ENCODE measurements around the gene TXNDC5. TPM values are rescaled to one million over a fixed set of nuclear protein-coding genes. Genes with fewer than 3 reads are reported as not detected.

The TXNDC5 gene
- total and polyA plus RNA-seq, 2 of the 13 experiments (the other 11 are each of a cell fraction or from before 2014, with no cell fraction given) = 287 to 578 TPM

GRCh38 chr6:7912024-7912423 lies 1.4 kb upstream of the TXNDC5 start (continued):
- TF ChIP-seq ZNF605 (CRISPR knock-in tag; IDR thresholded peaks at IDR 0.05) (no peak), ZNF616 (CRISPR knock-in tag; IDR thresholded peaks at IDR 0.05; ENCODE audit: low read depth) (no peak), HOXA5 (CRISPR knock-in tag; IDR thresholded peaks at IDR 0.05) (no peak), SNAPC2 (CRISPR knock-in tag; IDR thresholded peaks at IDR 0.05) (no peak), ZNF260 (CRISPR knock-in tag; IDR thresholded peaks at IDR 0.05; ENCODE audit: borderline replicate concordance, low read depth) (no peak), SAP130 (CRISPR knock-in tag; IDR thresholded peaks at IDR 0.05; ENCODE audit: low read depth) (peak; percentile 37; the same call in 1 of the 2 replicates), SOX13 (IDR thresholded peaks at IDR 0.05) (no peak), SOX13 (CRISPR knock-in tag; conservative IDR thresholded peaks at IDR 0.05 in 1 of 2, IDR thresholded peaks at IDR 0.05 in 1 of 2) (peak in 1 of 2 experiments; percentile 48; a peak in 1 of 4 replicates), ZNF83 (CRISPR knock-in tag; IDR thresholded peaks at IDR 0.05; ENCODE audit: borderline replicate concordance) (no peak), NFIC (IDR thresholded peaks at IDR 0.05; ENCODE audit: low read length) (no peak), ZNF644 (CRISPR knock-in tag; IDR thresholded peaks at IDR 0.05; ENCODE audit: low read depth) (peak; percentile 62; the same call in 1 of the 2 replicates), ZNF569 (CRISPR knock-in tag; IDR thresholded peaks at IDR 0.05; ENCODE audit: borderline replicate concordance) (no peak), ZBTB25 (CRISPR knock-in tag; IDR thresholded peaks at IDR 0.05) (no peak), ZUFSP (CRISPR knock-in tag; IDR thresholded peaks at IDR 0.05; ENCODE audit: borderline replicate concordance) (no peak), ZNF800 (CRISPR knock-in tag; IDR thresholded peaks at IDR 0.05) (no peak), ZNF761 (CRISPR knock-in tag; conservative IDR thresholded peaks at IDR 0.05) (no peak), MAZ (IDR thresholded peaks at IDR 0.05; ENCODE audit: borderline replicate concordance, low read depth, low read length) (no peak), MAZ (CRISPR knock-in tag; IDR thresholded peaks at IDR 0.05; ENCODE audit: low read depth) (no peak), ZNF44 (CRISPR knock-in tag; IDR thresholded peaks at IDR 0.05) (no peak), CEBPB (IDR thresholded peaks at IDR 0.05; ENCODE audit: borderline replicate concordance, low read depth, low read length) (peak; percentile 94), TBL1XR1 (IDR thresholded peaks at IDR 0.05; ENCODE audit: borderline replicate concordance, low read length, partially characterized antibody) (no peak), SMC3 (IDR thresholded peaks at IDR 0.05; ENCODE audit: low read length) (no peak), NONO (IDR thresholded peaks at IDR 0.05) (no peak), NONO (CRISPR knock-in tag; conservative IDR thresholded peaks at IDR 0.05) (no peak), ZKSCAN5 (CRISPR knock-in tag; IDR thresholded peaks at IDR 0.05) (no peak), E2F5 (CRISPR knock-in tag; conservative IDR thresholded peaks at IDR 0.05) (no peak), ESRRA (CRISPR knock-in tag; IDR thresholded peaks at IDR 0.05; ENCODE audit: low read depth) (no peak)
- TF ChIP-seq, protein P1, sequence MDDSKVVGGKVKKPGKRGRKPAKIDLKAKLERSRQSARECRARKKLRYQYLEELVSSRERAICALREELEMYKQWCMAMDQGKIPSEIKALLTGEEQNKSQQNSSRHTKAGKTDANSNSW (CRISPR knock-in tag; IDR thresholded peaks at IDR 0.05; ENCODE audit: borderline replicate concordance) = no peak

Data from HepG2 (cell line).